SK-N-SH treated with all-trans-retinoic acid at 6 μM for 48 hours (cell line): ENCODE results near the gene FUT3.

ENCODE experiments used
- ATAC-seq: fragments of 200-7000 bp; cut with Tn5 transposase; 3 replicates; pipeline ENCODE4 v1.9.1; 2020; ENCODE audit warnings: mild to moderate bottlenecking, moderate library complexity
- ARNTL ChIP-seq: fragments of 450-650 bp; formaldehyde crosslinking; IDR thresholded peaks from 2 replicates; pipeline ENCODE4 v1.5.0; 2020; ENCODE audit warnings: low read depth, mild to moderate bottlenecking, moderate library complexity, borderline replicate concordance
- BACH2 ChIP-seq: fragments of 250-450 bp; sonication (Bioruptor Pico); IDR thresholded peaks from 2 replicates; pipeline ENCODE4 v1.9.0; 2021; ENCODE audit warnings: mild to moderate bottlenecking, borderline replicate concordance
- CREB5 ChIP-seq: fragments of 250-450 bp; sonication (Bioruptor Pico); IDR thresholded peaks from 2 replicates; pipeline ENCODE4 v1.5.1; 2020; ENCODE audit warnings: low read depth, mild to moderate bottlenecking, moderate library complexity
- CSDC2 ChIP-seq: fragments of 250-450 bp; sonication (Bioruptor Pico); IDR thresholded peaks from 2 replicates; pipeline ENCODE4 v1.5.0; 2020; ENCODE audit warnings: mild to moderate bottlenecking, moderate library complexity
- ESRRG ChIP-seq: fragments of 250-450 bp; sonication (Bioruptor Pico); IDR thresholded peaks from 2 replicates; pipeline ENCODE4 v1.6.1; 2021; ENCODE audit warnings: mild to moderate bottlenecking
- GLIS3 ChIP-seq: fragments of 250-450 bp; sonication (Bioruptor Pico); IDR thresholded peaks from 2 replicates; pipeline ENCODE4 v1.5.0; 2020; ENCODE audit warnings: mild to moderate bottlenecking, moderate library complexity
- ISL1 ChIP-seq: fragments of 250-450 bp; sonication (Bioruptor Pico); IDR thresholded peaks from 2 replicates; pipeline ENCODE4 v2.1.2; 2022; ENCODE audit warnings: mild to moderate bottlenecking, moderate library complexity
- PATZ1 ChIP-seq: fragments of 250-450 bp; sonication (Bioruptor Pico); IDR thresholded peaks from 2 replicates; pipeline ENCODE4 v1.8.0; 2020; ENCODE audit warnings: mild to moderate bottlenecking, moderate library complexity, borderline replicate concordance
- POU6F1 ChIP-seq: fragments of 250-450 bp; sonication (Bioruptor Pico); IDR thresholded peaks from 2 replicates; pipeline ENCODE4 v1.8.0; 2021; ENCODE audit warnings: low read depth, mild to moderate bottlenecking, moderate library complexity, borderline replicate concordance
- PPARA ChIP-seq: fragments of 250-450 bp; sonication (Bioruptor Pico); IDR thresholded peaks from 2 replicates; pipeline ENCODE4 v1.5.0; 2020; ENCODE audit warnings: mild to moderate bottlenecking, borderline replicate concordance
- RARB ChIP-seq: fragments of 250-450 bp; sonication (Bioruptor Pico); IDR thresholded peaks from 2 replicates; pipeline ENCODE4 v1.8.0; 2021; ENCODE audit warnings: mild to moderate bottlenecking, moderate library complexity
- SNAI2 ChIP-seq: fragments of 250-450 bp; sonication (Bioruptor Pico); IDR thresholded peaks from 2 replicates; pipeline ENCODE4 v1.5.0; 2020; ENCODE audit warnings: mild to moderate bottlenecking, moderate library complexity
- TCF4 ChIP-seq: fragments of 250-450 bp; sonication (Bioruptor Pico); IDR thresholded peaks from 2 replicates; pipeline ENCODE4 v1.8.0; 2021; ENCODE audit warnings: mild to moderate bottlenecking, moderate library complexity, borderline replicate concordance
- TSHZ2 ChIP-seq: fragments of 250-450 bp; sonication (Bioruptor Pico); IDR thresholded peaks from 2 replicates; pipeline ENCODE4 v1.5.0; 2020; ENCODE audit warnings: mild to moderate bottlenecking, moderate library complexity
- ZC3H10 ChIP-seq: fragments of 250-450 bp; sonication (Bioruptor Pico); IDR thresholded peaks from 2 replicates; pipeline ENCODE4 v1.5.1; 2021; ENCODE audit warnings: mild to moderate bottlenecking, moderate library complexity
- ZFP30 ChIP-seq: fragments of 450-650 bp; formaldehyde crosslinking; IDR thresholded peaks from 2 replicates; pipeline ENCODE4 v1.5.0; 2022; ENCODE audit warnings: mild to moderate bottlenecking, moderate library complexity
- ZNF70 ChIP-seq: fragments of 450-650 bp; formaldehyde crosslinking; IDR thresholded peaks from 2 replicates; pipeline ENCODE4 v1.5.0; 2020; ENCODE audit warnings: mild to moderate bottlenecking, moderate library complexity

FUT3 gene

GRCh38 chr19:5893907-5894703 lies 42.9 kb upstream of the FUT3 start:
- no peak; the same call in 2 of the 3 replicates for ATAC-seq
- no peak for TF ChIP-seq ESRRG
- no peak for TF ChIP-seq ISL1 (CRISPR knock-in tag)
- peak; percentile 34; the same call in 1 of the 2 replicates for TF ChIP-seq TSHZ2
- no peak for TF ChIP-seq ZC3H10 (CRISPR knock-in tag)
- no peak for TF ChIP-seq POU6F1 (CRISPR knock-in tag)

- TF ChIP-seq ZNF70 (CRISPR knock-in tag) = no peak
- TF ChIP-seq ISL1 (CRISPR knock-in tag) = no peak
- TF ChIP-seq ZC3H10 (CRISPR knock-in tag) = no peak
- TF ChIP-seq PPARA = no peak
- TF ChIP-seq TCF4 = no peak
- no peak for TF ChIP-seq TSHZ2
- no peak for TF ChIP-seq CREB5 (CRISPR knock-in tag)
- TF ChIP-seq SNAI2 = no peak
- no peak for ATAC-seq
These were observed 42.2 kb upstream of the FUT3 start for GRCh38 chr19:5893296-5893903.

- TF ChIP-seq PPARA = no peak
- no peak for TF ChIP-seq ARNTL (CRISPR knock-in tag)
- TF ChIP-seq ZFP30 = no peak
- TF ChIP-seq RARB (CRISPR knock-in tag) = no peak
- no peak for TF ChIP-seq TCF4
- ATAC-seq = no peak
These were observed 41.6 kb upstream of the FUT3 start for GRCh38 chr19:5892772-5893275.

- TF ChIP-seq CSDC2 (CRISPR knock-in tag) (no peak), BACH2 (CRISPR knock-in tag) (no peak), GLIS3 (CRISPR knock-in tag) (no peak), ZNF70 (CRISPR knock-in tag) (no peak), ESRRG (no peak), CREB5 (CRISPR knock-in tag) (no peak), PATZ1 (CRISPR knock-in tag) (no peak), RARB (CRISPR knock-in tag) (no peak)
These were observed 40.9 kb upstream of the FUT3 start for GRCh38 chr19:5891938-5892771.

More at GRCh38 chr19:5891938-5892771, 40.9 kb upstream of the FUT3 start:
- ATAC-seq = peak; percentile 75
